K562 (cell line): ENCODE data around the gene GAB2. TPM values are rescaled to one million over a fixed set of nuclear protein-coding genes. Genes with fewer than 3 reads are reported as not detected.

ENCODE experiments used
- CBFA2T2 ChIP-seq: fragments of 450-650 bp; conservative IDR thresholded peaks from 2 replicates; pipeline ENCODE4 v1.6.1; 2017; ENCODE audit warnings: mild to moderate bottlenecking
- CHD7 ChIP-seq: fragments of 200-600 bp; sonication (generic); IDR thresholded peaks from one replicate; pipeline ENCODE4 v1.6.1; 2012; ENCODE audit warnings: mild to moderate bottlenecking, low read depth, low read length, inconsistent platforms
- CREBBP ChIP-seq: IDR thresholded peaks from one replicate; pipeline ENCODE4 v1.6.1; 2012; ENCODE audit warnings: low read depth, mild to moderate bottlenecking, control low read depth, inconsistent platforms, low read length
- DPF2 ChIP-seq: fragments of 450-650 bp; IDR thresholded peaks from 2 replicates; pipeline ENCODE4 v1.6.1; 2016
- NFIC ChIP-seq: fragments of 450-650 bp; IDR thresholded peaks from 2 replicates; pipeline ENCODE4 v1.6.1; 2017; ENCODE audit warnings: mild to moderate bottlenecking, inconsistent platforms
- POLR2G ChIP-seq: fragments of 200-400 bp; formaldehyde crosslinking; IDR thresholded peaks from 2 replicates; pipeline ENCODE4 v1.6.1; 2017; ENCODE audit warnings: low read depth, mild to moderate bottlenecking, antibody characterized with exemption, low read length, moderate library complexity
- RCOR1 ChIP-seq, 2 experiments: IDR thresholded peaks; 2 replicates each; pipeline ENCODE4 v1.6.1; 2012; ENCODE audit warnings: low read depth in 2 of 2, low read length in 2 of 2, borderline replicate concordance in 1 of 2, improper control_type of control experiment in 1 of 2
- TCF3 ChIP-seq: sonication (generic); formaldehyde crosslinking; IDR thresholded peaks from 2 replicates; pipeline ENCODE4 v1.4.0; 2020; ENCODE audit warnings: mild to moderate bottlenecking, missing genetic modification reagents
- TEAD4 ChIP-seq, 2 experiments: sonication (generic) in 1 of 2; formaldehyde crosslinking in 1 of 2; IDR thresholded peaks; 2 replicates each; pipeline versions ENCODE4 v1.6.1 to v1.8.0; 2012 to 2022; ENCODE audit warnings: borderline replicate concordance in 1 of 2, inconsistent platforms in 1 of 2, low read length in 1 of 2, mild to moderate bottlenecking in 1 of 2, missing genetic modification reagents in 1 of 2
- polyA plus RNA-seq, 8 experiments: library from polyadenylated mRNA; depleted of rRNA in 4 of 8; stranded (reverse) in 5 of 8; unstranded in 3 of 8; fragments of >200 nt; fragmentation: Nextera tagmentation in 2 of 8; fragmentation: Illumina TruSeq in 1 of 8; extraction: Ambion mirVana in 2 of 8; extraction: Trizol in 1 of 8; gene quantifications; 2 replicates each; pipeline versions ENCODE4 v1.2.1 to v1.2.3, GENCODE V29; 2011 to 2014; ENCODE audit warnings: inconsistent platforms in 1 of 8, missing spikeins in 1 of 8
- total RNA-seq, 7 experiments: library from RNA; depleted of rRNA in 6 of 7; stranded (reverse); fragments of >200 nt in 6 of 7; fragmentation: Illumina TruSeq in 2 of 7; extraction: Trizol in 2 of 7; gene quantifications; 2 replicates each; pipeline versions ENCODE4 v1.2.1 to v1.2.3, GENCODE V29; 2011 to 2021; ENCODE audit warnings: low replicate concordance in 1 of 7
- TF ChIP-seq, protein P1 (sequence below): sonication (generic); formaldehyde crosslinking; IDR thresholded peaks from 2 replicates; pipeline ENCODE4 v1.8.0; 2022; ENCODE audit warnings: mild to moderate bottlenecking, low read depth, missing genetic modification reagents
- TF ChIP-seq, protein P2 (sequence below), 2 experiments: fragments of 150-350 bp in 1 of 2; IDR thresholded peaks; 2 replicates each; pipeline ENCODE4 v1.6.1; 2012 to 2016; ENCODE audit warnings: low read depth in 2 of 2, low read length in 2 of 2, mild to moderate bottlenecking in 1 of 2, moderate library complexity in 1 of 2

GAB2 gene
- total and polyA plus RNA-seq, 9 of the 15 experiments (the other 6 are each of a cell fraction or from before 2014, with no cell fraction given), result 2.3 to 35.2 (median 16.1) TPM

GRCh38 chr11:78446210-78446609, 28.6 kb upstream of the GAB2 start (continued):
- no peak for TF ChIP-seq CHD7
- TF ChIP-seq, protein P1, sequence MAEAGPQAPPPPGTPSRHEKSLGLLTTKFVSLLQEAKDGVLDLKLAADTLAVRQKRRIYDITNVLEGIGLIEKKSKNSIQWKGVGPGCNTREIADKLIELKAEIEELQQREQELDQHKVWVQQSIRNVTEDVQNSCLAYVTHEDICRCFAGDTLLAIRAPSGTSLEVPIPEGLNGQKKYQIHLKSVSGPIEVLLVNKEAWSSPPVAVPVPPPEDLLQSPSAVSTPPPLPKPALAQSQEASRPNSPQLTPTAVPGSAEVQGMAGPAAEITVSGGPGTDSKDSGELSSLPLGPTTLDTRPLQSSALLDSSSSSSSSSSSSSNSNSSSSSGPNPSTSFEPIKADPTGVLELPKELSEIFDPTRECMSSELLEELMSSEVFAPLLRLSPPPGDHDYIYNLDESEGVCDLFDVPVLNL (CRISPR knock-in tag), result no peak
- 0 out of 2 replicates have a peak, but pooled peaks have one; percentile 24 for TF ChIP-seq NFIC
- TF ChIP-seq, protein P2, sequence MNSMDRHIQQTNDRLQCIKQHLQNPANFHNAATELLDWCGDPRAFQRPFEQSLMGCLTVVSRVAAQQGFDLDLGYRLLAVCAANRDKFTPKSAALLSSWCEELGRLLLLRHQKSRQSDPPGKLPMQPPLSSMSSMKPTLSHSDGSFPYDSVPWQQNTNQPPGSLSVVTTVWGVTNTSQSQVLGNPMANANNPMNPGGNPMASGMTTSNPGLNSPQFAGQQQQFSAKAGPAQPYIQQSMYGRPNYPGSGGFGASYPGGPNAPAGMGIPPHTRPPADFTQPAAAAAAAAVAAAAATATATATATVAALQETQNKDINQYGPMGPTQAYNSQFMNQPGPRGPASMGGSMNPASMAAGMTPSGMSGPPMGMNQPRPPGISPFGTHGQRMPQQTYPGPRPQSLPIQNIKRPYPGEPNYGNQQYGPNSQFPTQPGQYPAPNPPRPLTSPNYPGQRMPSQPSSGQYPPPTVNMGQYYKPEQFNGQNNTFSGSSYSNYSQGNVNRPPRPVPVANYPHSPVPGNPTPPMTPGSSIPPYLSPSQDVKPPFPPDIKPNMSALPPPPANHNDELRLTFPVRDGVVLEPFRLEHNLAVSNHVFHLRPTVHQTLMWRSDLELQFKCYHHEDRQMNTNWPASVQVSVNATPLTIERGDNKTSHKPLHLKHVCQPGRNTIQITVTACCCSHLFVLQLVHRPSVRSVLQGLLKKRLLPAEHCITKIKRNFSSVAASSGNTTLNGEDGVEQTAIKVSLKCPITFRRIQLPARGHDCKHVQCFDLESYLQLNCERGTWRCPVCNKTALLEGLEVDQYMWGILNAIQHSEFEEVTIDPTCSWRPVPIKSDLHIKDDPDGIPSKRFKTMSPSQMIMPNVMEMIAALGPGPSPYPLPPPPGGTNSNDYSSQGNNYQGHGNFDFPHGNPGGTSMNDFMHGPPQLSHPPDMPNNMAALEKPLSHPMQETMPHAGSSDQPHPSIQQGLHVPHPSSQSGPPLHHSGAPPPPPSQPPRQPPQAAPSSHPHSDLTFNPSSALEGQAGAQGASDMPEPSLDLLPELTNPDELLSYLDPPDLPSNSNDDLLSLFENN (IDR thresholded peaks at IDR 0.05; ENCODE audit: low read depth in 2 of 2, low read length in 2 of 2), result 0 out of 4 replicates have a peak, but pooled peaks of 1 of the 2 experiments have one; percentile 33
- peak; percentile 88 for TF ChIP-seq TEAD4 (IDR thresholded peaks at IDR 0.05; ENCODE audit: low read length)
- TF ChIP-seq TEAD4 (CRISPR knock-in tag; IDR thresholded peaks at IDR 0.05; ENCODE audit: borderline replicate concordance), result no peak
- peak; percentile 56 for TF ChIP-seq DPF2
- peak; percentile 83 for TF ChIP-seq TCF3 (CRISPR knock-in tag)
- peak in 1 of 2 experiments; percentile 76; a peak in 2 of 4 replicates for TF ChIP-seq RCOR1 (IDR thresholded peaks at IDR 0.05; ENCODE audit: borderline replicate concordance in 1 of 2, low read depth in 2 of 2, low read length in 2 of 2)
- TF ChIP-seq CBFA2T2, result peak; percentile 68
- no peak for TF ChIP-seq POLR2G
- TF ChIP-seq CREBBP, result no peak
